Osteoblast (primary cell): ENCODE data around the gene NCK2. TPM values are rescaled to one million over a fixed set of nuclear protein-coding genes. Genes with fewer than 3 reads are reported as not detected.

ENCODE experiments used
- DNase-seq: peaks from one replicate; pipeline ENCODE4 v3.0.0; 2011; ENCODE audit warnings: low spot score, mixed read lengths; ENCODE audit not compliant: insufficient read length; ENCODE audit errors: missing footprints
- H2AFZ ChIP-seq: 2 replicates; pipeline ENCODE4 v1.6.0; 2011; ENCODE audit warnings: mild to moderate bottlenecking, low read length
- H3K27ac ChIP-seq: 2 replicates; pipeline ENCODE4 v1.5.1; 2011; ENCODE audit warnings: mild to moderate bottlenecking, low read depth, low read length, moderate library complexity
- H3K27me3 ChIP-seq: 2 replicates; pipeline ENCODE4 v1.6.0; 2012; ENCODE audit warnings: mild to moderate bottlenecking, control low read depth, inconsistent platforms, low read length, moderate library complexity; ENCODE audit not compliant: insufficient read depth
- H3K36me3 ChIP-seq: 2 replicates; pipeline ENCODE4 v1.5.1; 2011; ENCODE audit warnings: mild to moderate bottlenecking, low read length, control low read depth, moderate library complexity; ENCODE audit not compliant: insufficient read depth
- H3K4me1 ChIP-seq: 2 replicates; pipeline ENCODE4 v1.5.1; 2011; ENCODE audit warnings: mild to moderate bottlenecking, low read length, control low read depth, moderate library complexity; ENCODE audit not compliant: insufficient read depth
- H3K4me2 ChIP-seq: 2 replicates; pipeline ENCODE4 v1.6.0; 2011; ENCODE audit warnings: mild to moderate bottlenecking, low read length; ENCODE audit not compliant: insufficient read depth
- H3K4me3 ChIP-seq: fragments of 200-600 bp; sonication (generic); 3 replicates; pipeline ENCODE4 v1.5.1; 2012; ENCODE audit warnings: mild to moderate bottlenecking, low read length, inconsistent platforms; ENCODE audit not compliant: insufficient read depth
- H3K79me2 ChIP-seq: 2 replicates; pipeline ENCODE4 v1.6.0; 2012; ENCODE audit warnings: mild to moderate bottlenecking, low read length, control low read depth, inconsistent platforms; ENCODE audit not compliant: insufficient read depth
- H3K9me3 ChIP-seq: 2 replicates; pipeline ENCODE4 v1.5.1; 2011; ENCODE audit warnings: low read depth, low read length, control low read depth
- H4K20me1 ChIP-seq: 2 replicates; pipeline ENCODE4 v1.6.0; 2012; ENCODE audit warnings: mild to moderate bottlenecking, low read length, control low read depth; ENCODE audit not compliant: insufficient read depth
- CTCF ChIP-seq: IDR thresholded peaks from 2 replicates; pipeline ENCODE4 v1.5.1; 2011; ENCODE audit warnings: mild to moderate bottlenecking, low read depth, low read length, moderate library complexity; ENCODE audit errors: extremely low read depth
- total RNA-seq: library from RNA; depleted of rRNA; stranded (reverse); fragments of >200 nt; gene quantifications from 2 replicates; pipeline ENCODE4 v1.2.3, GENCODE V29; 2012

Gene NCK2
- total RNA-seq, 1 donor: 28.6 TPM

DNA sequence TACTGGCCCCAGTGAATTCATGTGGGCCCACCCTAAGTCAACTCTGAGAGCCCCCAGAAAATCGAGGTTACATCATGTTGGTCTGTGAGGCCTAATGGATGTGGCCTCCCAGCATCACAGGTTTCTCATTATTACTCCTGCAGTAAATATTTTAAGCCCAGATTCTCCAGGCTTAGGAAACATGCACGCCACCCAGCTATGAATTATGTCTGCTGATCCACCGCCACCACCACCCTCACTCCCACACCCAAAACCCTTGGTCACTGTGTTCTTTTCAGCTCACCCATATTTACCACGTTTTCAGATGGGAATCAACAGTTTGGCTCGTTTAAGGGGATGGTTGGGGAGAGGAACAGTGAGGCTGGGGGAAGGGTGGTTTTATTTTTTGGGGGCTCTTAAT, 128.6 kb downstream of the NCK2 start:
- Histone ChIP-seq H3K79me2 (peaks cover 7% of the 10 kb centered on the region), H3K27ac (no peak overlapping the region)

GRCh38 chr2:105873721-105874120, 129.0 kb downstream of the NCK2 start:
- no peaks in the 10 kb centered on the region for H3K27me3 ChIP-seq
- peak overlapping the region; percentile 62 for H3K4me2 ChIP-seq
- H3K4me3 ChIP-seq: peak overlapping the region; percentile 17
- H3K27ac ChIP-seq: no peak overlapping the region
- peaks cover 23% of the 10 kb centered on the region for H4K20me1 ChIP-seq
- peak; percentile 98 for DNase-seq
- no peaks in the 10 kb centered on the region for H3K36me3 ChIP-seq
- H3K79me2 ChIP-seq: peaks cover 7% of the 10 kb centered on the region
- TF ChIP-seq CTCF: no peak
- peaks cover 15% of the 10 kb centered on the region for H3K4me1 ChIP-seq
- H2AFZ ChIP-seq: no peak overlapping the region
- no peaks in the 10 kb centered on the region for H3K9me3 ChIP-seq

More for the DNA sequence above, 128.6 kb downstream of the NCK2 start:
- TF ChIP-seq CTCF: no peak
- no peak for DNase-seq
- peak overlapping the region; percentile 62 for H3K4me2 ChIP-seq
- H2AFZ ChIP-seq: no peak overlapping the region
- no peaks in the 10 kb centered on the region for H3K9me3 ChIP-seq
- H3K27me3 ChIP-seq: no peaks in the 10 kb centered on the region
- peaks cover 26% of the 10 kb centered on the region for H4K20me1 ChIP-seq
- no peak overlapping the region for H3K4me3 ChIP-seq
- H3K4me1 ChIP-seq: peaks cover 15% of the 10 kb centered on the region
- H3K36me3 ChIP-seq: no peaks in the 10 kb centered on the region

DNA sequence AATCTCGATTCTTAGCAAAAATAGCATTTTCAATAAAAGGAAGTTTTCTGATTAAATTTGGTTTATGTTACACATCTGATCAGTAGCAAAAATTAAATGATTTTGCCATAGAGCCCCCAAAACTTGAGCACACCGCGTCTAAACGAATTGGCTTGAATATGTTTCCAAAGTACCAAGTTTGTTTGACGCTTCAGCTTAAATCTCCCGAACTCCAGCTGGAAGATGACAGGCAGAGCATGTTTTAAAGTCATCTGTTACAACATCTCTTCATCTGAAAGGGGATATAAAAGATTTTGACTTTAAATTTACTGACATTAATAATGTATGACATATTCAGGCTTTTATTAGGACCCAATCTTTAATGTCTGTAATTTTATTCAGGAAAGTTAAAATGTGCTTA, 129.8 kb downstream of the NCK2 start:
- Histone ChIP-seq H2AFZ (no peak overlapping the region), H3K9me3 (no peaks in the 10 kb centered on the region), H3K79me2 (peaks cover 7% of the 10 kb centered on the region), H3K4me3 (no peak overlapping the region), H3K36me3 (no peaks in the 10 kb centered on the region), H3K4me2 (no peak overlapping the region), H3K4me1 (peaks cover 15% of the 10 kb centered on the region), H4K20me1 (peaks cover 21% of the 10 kb centered on the region), H3K27me3 (no peaks in the 10 kb centered on the region), H3K27ac (no peak overlapping the region)
- TF ChIP-seq CTCF: no peak
- DNase-seq: no peak

GRCh38 chr2:105875241-105875640, 130.5 kb downstream of the NCK2 start:
- Histone ChIP-seq H3K9me3 (no peaks in the 10 kb centered on the region), H3K4me1 (peaks cover 15% of the 10 kb centered on the region), H3K27ac (no peak overlapping the region), H2AFZ (no peak overlapping the region), H3K36me3 (no peaks in the 10 kb centered on the region), H3K4me3 (no peak overlapping the region), H3K4me2 (no peak overlapping the region), H3K79me2 (peaks cover 3% of the 10 kb centered on the region), H3K27me3 (no peaks in the 10 kb centered on the region), H4K20me1 (peaks cover 21% of the 10 kb centered on the region)
- DNase-seq: no peak
- TF ChIP-seq CTCF: no peak
